A673 (cell line): ENCODE results near the gene TNFRSF14. TPM values are rescaled to one million over a fixed set of nuclear protein-coding genes. Genes with fewer than 3 reads are reported as not detected.
"Not testable (repeated sequence)": the region's sequence is repeated elsewhere in the genome, so short reads cannot be mapped to it uniquely, and the experiment has no call there.

Experiments
- BruUV-seq: library from RNA; stranded (reverse); fragments of 400-500 nt; replicated peaks from 2 replicates; lab custom pipeline; 2021; lab: Mats Ljungman, UMichigan
- CTCF ChIA-PET: fragments of 300-600 bp; sonication (Branson Sonifier 250); formaldehyde crosslinking; loops from one replicate; lab custom pipeline; 2022; ENCODE audit warnings: antibody characterized with exemption; lab: Charles Lee
- POLR2A ChIA-PET: fragments of 300-600 bp; sonication (Branson Sonifier 250); formaldehyde crosslinking; loops from one replicate; lab custom pipeline; 2022; ENCODE audit warnings: antibody characterized with exemption; ENCODE audit not compliant: low non-redundant PET; lab: Charles Lee
- DNase-seq: peaks from one replicate; pipeline ENCODE4 v3.0.0-alpha.2; 2015; ENCODE audit warnings: low spot score
- H3K27ac ChIP-seq: fragments of 200-600 bp; sonication (generic); 2 replicates; pipeline ENCODE4 v1.5.1; 2016; ENCODE audit warnings: mixed run types, low read depth, mild to moderate bottlenecking, mixed read lengths, antibody characterized with exemption, low read length; ENCODE audit not compliant: poor library complexity, severe bottlenecking
- H3K27me3 ChIP-seq: fragments of 200-600 bp; sonication (generic); replicated peaks from 2 replicates; pipeline ENCODE4 v1.6.1; 2017; ENCODE audit warnings: mixed run types, low read depth, mild to moderate bottlenecking, mixed read lengths, antibody characterized with exemption, low read length; ENCODE audit not compliant: insufficient read depth, poor library complexity
- H3K36me3 ChIP-seq: fragments of 200-600 bp; sonication (generic); 2 replicates; pipeline ENCODE4 v1.6.1; 2016; ENCODE audit warnings: mixed run types, mild to moderate bottlenecking, mixed read lengths, antibody characterized with exemption, low read length; ENCODE audit not compliant: insufficient read depth, poor library complexity, severe bottlenecking
- H3K4me1 ChIP-seq: fragments of 200-600 bp; sonication (generic); 2 replicates; pipeline ENCODE4 v1.6.1; 2017; ENCODE audit warnings: mixed run types, mild to moderate bottlenecking, mixed read lengths, antibody characterized with exemption, low read length; ENCODE audit not compliant: insufficient read depth, poor library complexity, severe bottlenecking
- H3K4me3 ChIP-seq: fragments of 200-600 bp; sonication (generic); 2 replicates; pipeline ENCODE4 v1.5.1; 2016; ENCODE audit warnings: low read depth, mixed run types, mild to moderate bottlenecking, mixed read lengths, low read length; ENCODE audit not compliant: poor library complexity, severe bottlenecking
- H3K9me3 ChIP-seq: fragments of 200-600 bp; sonication (generic); 2 replicates; pipeline ENCODE4 v1.6.1; 2016; ENCODE audit warnings: mixed run types, low read depth, mild to moderate bottlenecking, mixed read lengths, antibody characterized with exemption, low read length; ENCODE audit not compliant: poor library complexity, severe bottlenecking
- CTCF ChIP-seq: fragments of 300-800, 200-600 bp; sonication (generic); conservative IDR thresholded peaks from 2 replicates; pipeline ENCODE4 v1.5.1; 2017; ENCODE audit warnings: low read depth, mild to moderate bottlenecking, antibody characterized with exemption, low read length, moderate library complexity, mixed read lengths
- EZH2 ChIP-seq: fragments of 200-600 bp; sonication (generic); IDR thresholded peaks from 2 replicates; pipeline ENCODE4 v1.6.1; 2017; ENCODE audit warnings: borderline replicate concordance, low read depth, mild to moderate bottlenecking, mixed read lengths, antibody characterized with exemption, low read length; ENCODE audit not compliant: poor library complexity, severe bottlenecking
- intact Hi-C: fragments of 100-400 bp; cut with micrococcal nuclease; formaldehyde crosslinking; loops from one replicate; pipeline ENCODE4 v1.10.0; 2022; ENCODE audit not compliant: unreplicated experiment
- total RNA-seq: library from RNA; stranded (reverse); gene quantifications from 2 replicates; pipeline ENCODE4 v1.2.3, GENCODE V29; 2021

Gene TNFRSF14
- total RNA-seq, 1 experiment from 2014 or later, result 4.6 TPM

GRCh38 chr1:2569060-2569459 is 12.9 kb downstream of the TNFRSF14 start:
- intact Hi-C loops, result no loop called here
- Histone ChIP-seq H3K27me3 (peaks cover 10% of the 10 kb centered on the region), H3K4me1 (no peaks in the 10 kb centered on the region), H3K4me3 (no peak overlapping the region), H3K27ac (no peak overlapping the region), H3K9me3 (no peaks in the 10 kb centered on the region), H3K36me3 (no peaks in the 10 kb centered on the region)
- POLR2A ChIA-PET, result no interaction called here
- DNase-seq, result no peak
- no TSS peak for BruUV-seq
- TF ChIP-seq EZH2 (no peak), CTCF (no peak)
- CTCF ChIA-PET, result no interaction called here

GRCh38 chr1:2569703-2570102 is 13.5 kb downstream of the TNFRSF14 start:
- H3K36me3 ChIP-seq, H3K9me3 ChIP-seq, BruUV-seq, DNase-seq, H3K27ac ChIP-seq, CTCF ChIA-PET, POLR2A ChIA-PET, H3K4me1 ChIP-seq, H3K4me3 ChIP-seq, intact Hi-C loops, H3K27me3 ChIP-seq: not testable (repeated sequence)

DNA sequence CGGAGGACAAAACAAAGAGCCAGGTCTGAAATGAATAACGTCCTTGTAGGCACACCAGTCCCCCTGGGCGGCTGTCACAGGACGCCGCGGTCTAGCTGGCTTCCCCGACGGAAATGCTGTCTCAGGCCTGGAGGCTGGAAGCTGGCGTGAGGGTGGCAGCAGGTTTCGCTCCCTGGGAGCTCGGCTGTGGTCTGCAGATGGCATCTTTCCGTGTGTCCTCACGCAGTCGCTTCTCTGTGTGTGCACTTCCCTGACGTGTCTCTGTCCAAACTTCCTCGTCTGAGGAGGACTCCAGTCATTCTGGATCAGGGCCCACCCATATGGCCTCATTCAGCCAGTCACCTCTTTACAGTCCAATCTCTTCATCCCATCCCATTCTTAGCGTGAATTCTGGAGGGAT is 14.2 kb downstream of the TNFRSF14 start:
- CTCF ChIA-PET, result no interaction called here

More for the DNA sequence above, 14.2 kb downstream of the TNFRSF14 start:
- Histone ChIP-seq H3K4me3 (no peak overlapping the region), H3K4me1 (no peaks in the 10 kb centered on the region), H3K36me3 (no peaks in the 10 kb centered on the region), H3K27ac (no peak overlapping the region), H3K9me3 (no peaks in the 10 kb centered on the region), H3K27me3 (peaks cover 10% of the 10 kb centered on the region)
- DNase-seq, result no peak
- BruUV-seq, result no TSS peak
- intact Hi-C loops, result no loop called here
- POLR2A ChIA-PET, result no interaction called here
- no peak for TF ChIP-seq EZH2
- no peak for TF ChIP-seq CTCF
